ENCODE data around the gene DAB2. TPM values are rescaled to one million over a fixed set of nuclear protein-coding genes. Genes with fewer than 3 reads are reported as not detected.

DAB2 gene
- total RNA-seq, 1 experiment from 2014 or later: 14.1 TPM

- no peaks in the 10 kb centered on the region for H3K36me3 ChIP-seq (ENCODE audit: low read depth, low read length)
- H3K27me3 ChIP-seq (ENCODE audit: low read length): no peaks in the 10 kb centered on the region
- no peaks in the 10 kb centered on the region for H4K20me1 ChIP-seq (ENCODE audit: low read length)
- ATAC-seq (no peak), DNase-seq (no peak)
- no peaks in the 10 kb centered on the region for H3K9me2 ChIP-seq (replicated peaks; ENCODE audit: low read length)
- BruUV-seq (replicated peaks): no TSS peak
- H2AFZ ChIP-seq (ENCODE audit: low read length): no peak overlapping the region
- no peak overlapping the region for H3K4me3 ChIP-seq (ENCODE audit: low read length)
- no peak overlapping the region for H3K4me2 ChIP-seq (ENCODE audit: low read length)
- no peak overlapping the region for H3K27ac ChIP-seq (ENCODE audit: low read length)
- TF ChIP-seq CTCF (conservative IDR thresholded peaks at IDR 0.05; ENCODE audit: low read depth, low read length): no peak
- no peak for TF ChIP-seq EZH2phosphoT487 (IDR thresholded peaks at IDR 0.05; ENCODE audit: borderline replicate concordance, low read length)
- TF ChIP-seq EZH2 (IDR thresholded peaks at IDR 0.05; ENCODE audit: low read length, unreplicated experiment): no peak
- no peaks in the 10 kb centered on the region for H3K79me2 ChIP-seq (ENCODE audit: low read length)
- no peaks in the 10 kb centered on the region for H3F3A ChIP-seq (ENCODE audit: low read length, unreplicated experiment)
- intact Hi-C loops (cut with micrococcal nuclease): no loop called here
- CTCF ChIA-PET: no interaction called here
- no peaks in the 10 kb centered on the region for H3K4me1 ChIP-seq (ENCODE audit: insufficient read depth, low read length)
- H3K9me3 ChIP-seq (ENCODE audit: low read length): no peaks in the 10 kb centered on the region
- no peak overlapping the region for H3K9ac ChIP-seq (ENCODE audit: low read length)
- POLR2A ChIA-PET (ENCODE audit: unreplicated experiment): no interaction called here
These were observed 70.9 kb downstream of the DAB2 start for GRCh38 chr5:39353717-39354399.

GRCh38 chr5:39352951-39353350 lies 71.8 kb downstream of the DAB2 start:
- H3F3A ChIP-seq (ENCODE audit: low read length, unreplicated experiment): no peaks in the 10 kb centered on the region
- ChIA-PET POLR2A (ENCODE audit: unreplicated experiment) (no interaction called here), CTCF (no interaction called here)
- H3K4me2 ChIP-seq (ENCODE audit: low read length): no peak overlapping the region
- H3K36me3 ChIP-seq (ENCODE audit: low read depth, low read length): no peaks in the 10 kb centered on the region
- BruUV-seq (replicated peaks): no TSS peak
- no peak overlapping the region for H3K9ac ChIP-seq (ENCODE audit: low read length)
- no peaks in the 10 kb centered on the region for H4K20me1 ChIP-seq (ENCODE audit: low read length)
- ATAC-seq: no peak
- no peaks in the 10 kb centered on the region for H3K9me3 ChIP-seq (ENCODE audit: low read length)
- H3K4me3 ChIP-seq (ENCODE audit: low read length): no peak overlapping the region
- H2AFZ ChIP-seq (ENCODE audit: low read length): no peak overlapping the region
- DNase-seq: no peak
- H3K79me2 ChIP-seq (ENCODE audit: low read length): no peaks in the 10 kb centered on the region
- H3K27ac ChIP-seq (ENCODE audit: low read length): no peak overlapping the region
- H3K27me3 ChIP-seq (ENCODE audit: low read length): no peaks in the 10 kb centered on the region
- no peaks in the 10 kb centered on the region for H3K9me2 ChIP-seq (replicated peaks; ENCODE audit: low read length)
- no peaks in the 10 kb centered on the region for H3K4me1 ChIP-seq (ENCODE audit: insufficient read depth, low read length)
- no peak for TF ChIP-seq EZH2phosphoT487 (IDR thresholded peaks at IDR 0.05; ENCODE audit: borderline replicate concordance, low read length)
- intact Hi-C loops (cut with micrococcal nuclease): no loop called here

- H2AFZ ChIP-seq (ENCODE audit: low read length): no peak overlapping the region
- H4K20me1 ChIP-seq (ENCODE audit: low read length): no peaks in the 10 kb centered on the region
- intact Hi-C loops (cut with micrococcal nuclease): no loop called here
- no peak for ATAC-seq
- H3K4me3 ChIP-seq (ENCODE audit: low read length): no peak overlapping the region
- H3K79me2 ChIP-seq (ENCODE audit: low read length): no peaks in the 10 kb centered on the region
- H3K9ac ChIP-seq (ENCODE audit: low read length): no peak overlapping the region
- POLR2A ChIA-PET (ENCODE audit: unreplicated experiment): no interaction called here
- DNase-seq: no peak
- TF ChIP-seq CTCF (conservative IDR thresholded peaks at IDR 0.05; ENCODE audit: low read depth, low read length) (no peak), EZH2phosphoT487 (IDR thresholded peaks at IDR 0.05; ENCODE audit: borderline replicate concordance, low read length) (no peak), EZH2 (IDR thresholded peaks at IDR 0.05; ENCODE audit: low read length, unreplicated experiment) (no peak)
- H3K9me3 ChIP-seq (ENCODE audit: low read length): no peaks in the 10 kb centered on the region
- H3K36me3 ChIP-seq (ENCODE audit: low read depth, low read length): no peaks in the 10 kb centered on the region
- H3K4me1 ChIP-seq (ENCODE audit: insufficient read depth, low read length): no peaks in the 10 kb centered on the region
- H3K27me3 ChIP-seq (ENCODE audit: low read length): no peaks in the 10 kb centered on the region
- BruUV-seq (replicated peaks): no TSS peak
- H3K27ac ChIP-seq (ENCODE audit: low read length): no peak overlapping the region
- CTCF ChIA-PET: no interaction called here
- H3K9me2 ChIP-seq (replicated peaks; ENCODE audit: low read length): no peaks in the 10 kb centered on the region
- H3K4me2 ChIP-seq (ENCODE audit: low read length): no peak overlapping the region
- H3F3A ChIP-seq (ENCODE audit: low read length, unreplicated experiment): no peaks in the 10 kb centered on the region
These were observed 72.6 kb downstream of the DAB2 start for GRCh38 chr5:39352170-39352569.
